Activated gamma-delta T cell treated with anti-CD3 and anti-CD28 coated beads, Interleukin-2, amount 50 U/mL, for 16 hours (primary cell): ENCODE data around the gene SPI1.
"Not testable (repeated sequence)": the region's sequence is repeated elsewhere in the genome, so short reads cannot be mapped to it uniquely, and the experiment has no call there.

Experiments used
- DNase-seq: peaks from one replicate; pipeline ENCODE4 v3.0.0-alpha.2; 2020; ENCODE audit warnings: low read depth

The SPI1 gene

DNA sequence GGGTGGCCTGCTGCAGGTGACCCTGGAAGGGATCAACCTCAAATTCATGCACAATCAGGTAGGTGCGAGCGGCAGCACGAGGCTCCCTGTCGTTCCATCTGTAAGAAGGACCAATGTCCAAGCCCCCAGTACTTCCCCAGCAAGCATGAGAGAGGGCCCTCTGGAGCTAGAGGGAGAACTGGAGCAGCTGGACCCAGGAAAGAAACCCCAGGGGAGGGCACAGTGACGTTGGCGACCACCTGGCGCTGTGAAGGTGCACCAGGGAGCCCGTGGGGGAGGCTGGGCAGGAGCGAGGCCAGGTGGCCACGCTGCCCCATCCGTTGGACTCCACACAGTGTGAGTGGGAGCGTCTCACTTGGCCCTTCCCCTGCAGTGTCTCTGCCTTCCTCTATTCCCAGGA lies 53.8 kb downstream of the SPI1 start:
- no peak for DNase-seq

DNA sequence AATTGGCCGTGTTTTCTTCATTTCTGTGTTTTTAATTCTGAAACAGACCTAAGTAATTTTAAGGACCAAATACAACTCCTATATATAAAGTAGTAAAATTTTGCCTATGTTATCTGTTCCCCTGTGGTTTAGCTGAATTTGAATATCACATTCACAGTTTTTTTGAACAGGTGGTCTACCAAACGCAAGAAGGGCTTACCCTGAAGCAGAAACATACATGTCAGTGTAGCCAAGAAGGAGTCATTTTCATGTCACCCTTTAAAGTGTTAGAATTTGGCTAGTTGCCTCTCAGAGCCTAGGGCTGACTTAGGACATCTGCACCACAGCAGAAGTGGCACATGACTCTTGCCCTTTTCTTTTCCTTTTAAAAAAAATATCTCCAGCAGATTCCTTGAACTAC lies 60.2 kb downstream of the SPI1 start:
- no peak for DNase-seq

DNA sequence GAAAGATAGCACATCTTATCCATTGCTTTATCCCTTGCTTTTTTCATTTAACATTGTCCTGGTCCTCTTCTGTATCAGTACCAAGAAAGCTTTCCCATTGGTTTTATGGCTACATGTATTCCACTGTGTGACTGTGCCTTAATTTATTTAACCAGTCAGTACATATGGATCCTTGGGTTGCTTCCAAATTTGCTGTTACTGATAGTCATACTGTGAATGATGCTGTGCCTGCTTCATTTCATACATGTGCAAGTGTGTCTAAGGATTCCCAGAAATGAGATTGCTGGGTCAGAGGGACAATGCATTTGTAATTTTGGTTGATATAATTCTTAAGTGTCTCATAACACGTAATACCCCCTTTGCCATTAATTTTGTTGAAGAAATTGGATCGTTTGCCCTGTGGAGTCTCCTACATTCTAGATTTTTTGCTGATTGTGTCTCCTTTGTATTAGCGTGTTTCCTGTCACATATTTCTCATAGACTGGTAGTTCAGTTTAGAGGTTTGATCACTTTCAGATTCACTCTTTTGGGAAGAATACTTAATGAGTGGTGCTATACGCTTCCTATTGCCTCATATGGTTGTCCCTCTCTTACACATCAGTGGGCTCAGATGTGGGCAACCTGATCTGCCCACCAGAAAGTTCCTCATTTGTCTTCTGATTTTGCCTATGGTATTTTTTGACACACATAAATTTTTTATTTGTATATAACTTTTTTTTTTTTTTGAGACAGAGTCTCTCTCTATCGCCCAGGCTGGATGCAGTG lies 61.1 kb downstream of the SPI1 start:
- no peak for DNase-seq

DNA sequence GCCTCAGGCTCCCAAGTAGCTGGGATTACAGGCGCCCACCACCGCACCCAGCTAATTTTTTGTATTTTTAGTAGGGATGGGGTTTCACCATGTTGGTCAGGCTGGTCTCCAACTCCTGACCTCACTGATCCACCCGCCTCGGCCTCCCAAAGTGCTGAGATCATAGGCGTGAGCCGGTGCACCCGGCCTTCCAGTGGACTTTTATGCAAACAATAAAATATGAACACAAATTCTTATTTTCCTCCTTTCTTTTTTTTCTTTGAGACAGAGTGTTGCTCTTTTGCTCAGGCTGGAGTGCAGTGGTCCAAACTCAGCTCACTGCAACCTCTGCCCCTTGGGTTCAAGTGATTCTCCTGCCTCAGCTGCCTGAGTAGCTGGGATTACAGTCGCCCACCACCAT lies 61.8 kb downstream of the SPI1 start:
- DNase-seq, result not testable (repeated sequence)

DNA sequence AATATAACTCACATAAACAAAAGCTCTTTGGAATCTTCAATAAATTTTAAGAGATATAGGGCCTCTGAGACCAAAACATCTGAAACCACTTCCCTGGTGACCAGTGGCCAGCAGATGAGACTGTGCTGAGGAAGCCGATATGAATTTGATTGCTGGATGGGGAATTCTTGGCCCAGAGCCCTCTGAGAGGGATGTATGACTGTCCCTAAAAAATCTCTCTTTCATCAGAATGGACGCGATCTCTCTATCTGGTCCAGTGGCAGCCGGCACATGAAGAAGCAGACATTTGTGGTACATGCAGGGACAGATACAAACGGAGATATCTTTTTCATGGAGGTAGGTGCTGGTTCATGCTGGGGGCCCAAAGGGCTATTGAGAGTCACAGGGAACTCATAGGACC lies 63.4 kb downstream of the SPI1 start:
- no peak for DNase-seq

DNA sequence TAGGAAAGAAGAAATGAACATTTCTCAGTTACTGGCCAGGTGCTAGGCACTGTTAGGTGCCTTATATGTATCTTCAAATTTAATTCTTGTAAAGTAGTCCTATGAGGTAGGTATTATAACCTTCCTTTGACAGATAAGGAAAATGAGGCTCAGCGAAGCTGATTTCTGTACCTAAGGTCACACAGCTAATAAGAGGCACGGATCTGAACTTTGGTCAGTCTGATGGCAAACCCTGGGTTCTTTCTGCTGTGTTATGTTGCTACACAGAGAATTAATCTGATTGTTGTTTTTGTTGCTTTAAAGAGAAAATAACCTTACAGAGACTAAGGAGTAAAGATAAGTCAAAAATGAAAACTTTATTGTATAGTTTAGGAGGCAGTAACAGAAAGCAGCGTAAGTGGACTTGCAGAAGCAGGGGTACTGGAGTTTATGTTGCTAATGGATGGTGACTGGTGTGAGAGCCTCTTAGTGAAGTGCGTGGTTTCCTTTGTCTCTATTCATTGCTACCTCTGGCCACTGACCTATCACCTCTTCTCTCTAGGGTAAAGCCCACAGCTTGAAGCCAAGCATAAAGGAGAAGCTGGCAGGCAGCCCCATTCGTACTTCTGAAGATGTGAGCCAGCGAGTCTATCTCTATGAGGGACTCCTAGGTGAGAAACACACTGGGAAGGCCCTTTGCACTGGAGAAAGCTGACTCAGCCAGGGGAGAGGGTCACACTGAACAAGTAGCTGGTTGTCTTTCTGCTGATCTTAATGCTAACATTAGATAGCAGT lies 70.1 kb downstream of the SPI1 start:
- no peak for DNase-seq

DNA sequence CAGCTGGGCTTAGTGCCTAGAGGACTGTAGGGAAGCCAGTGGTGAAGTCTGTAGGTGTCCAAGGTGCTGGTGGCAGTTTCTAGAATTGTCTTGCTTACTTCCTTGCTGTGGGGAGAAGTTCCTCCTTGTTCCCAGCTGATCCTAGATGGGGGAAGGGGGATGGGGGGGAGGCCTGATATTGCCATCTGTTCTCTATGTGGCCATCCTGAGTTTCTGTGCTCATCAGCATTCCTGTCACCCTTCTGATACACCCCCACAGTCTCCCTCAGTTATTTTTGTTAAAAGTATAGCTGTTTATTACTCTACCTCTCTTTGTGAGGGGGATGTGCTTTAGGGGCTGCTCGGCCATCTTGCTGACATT lies 71.9 kb downstream of the SPI1 start:
- DNase-seq, result no peak

DNA sequence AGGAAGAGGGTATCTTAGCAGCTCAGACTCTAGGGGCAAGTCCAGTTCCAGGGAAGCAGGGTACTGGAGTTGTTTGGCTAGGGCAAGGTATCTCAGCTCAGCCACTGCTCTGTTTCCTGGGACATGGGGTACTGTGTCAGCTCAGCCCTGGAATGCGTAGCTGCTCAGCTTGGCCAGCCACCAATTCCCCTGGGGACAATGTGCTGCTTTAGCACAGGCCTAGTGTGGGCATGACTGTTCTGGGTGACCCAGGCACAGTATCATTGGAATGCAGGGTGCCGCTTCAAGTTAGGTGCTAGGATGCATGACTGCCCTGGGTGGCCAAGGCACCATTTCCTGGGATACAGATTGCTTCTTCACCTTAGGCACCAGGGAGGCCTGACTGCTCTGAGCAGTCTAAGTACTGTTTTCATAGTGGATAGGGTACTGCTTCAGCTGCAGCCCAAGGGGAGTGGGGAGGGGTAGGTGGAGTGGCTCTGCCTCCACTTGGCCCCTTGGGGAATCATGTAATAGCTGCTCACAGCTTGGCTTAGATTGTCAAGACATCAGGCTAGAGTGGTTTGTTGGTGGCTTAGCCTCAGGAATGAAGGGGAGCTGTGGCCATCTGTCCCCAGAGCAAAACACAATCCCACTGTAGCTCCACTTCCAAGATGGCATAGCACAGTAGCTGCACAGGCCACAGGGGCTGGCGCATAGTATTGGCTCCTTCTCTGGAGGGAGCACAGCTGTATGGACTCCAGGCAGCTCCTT lies 72.4 kb downstream of the SPI1 start:
- DNase-seq, result no peak
